ENCODE results near the gene NIBAN1.
"Not testable (repeated sequence)": the region's sequence is repeated elsewhere in the genome, so short reads cannot be mapped to it uniquely, and the experiment has no call there.

The NIBAN1 gene

DNA sequence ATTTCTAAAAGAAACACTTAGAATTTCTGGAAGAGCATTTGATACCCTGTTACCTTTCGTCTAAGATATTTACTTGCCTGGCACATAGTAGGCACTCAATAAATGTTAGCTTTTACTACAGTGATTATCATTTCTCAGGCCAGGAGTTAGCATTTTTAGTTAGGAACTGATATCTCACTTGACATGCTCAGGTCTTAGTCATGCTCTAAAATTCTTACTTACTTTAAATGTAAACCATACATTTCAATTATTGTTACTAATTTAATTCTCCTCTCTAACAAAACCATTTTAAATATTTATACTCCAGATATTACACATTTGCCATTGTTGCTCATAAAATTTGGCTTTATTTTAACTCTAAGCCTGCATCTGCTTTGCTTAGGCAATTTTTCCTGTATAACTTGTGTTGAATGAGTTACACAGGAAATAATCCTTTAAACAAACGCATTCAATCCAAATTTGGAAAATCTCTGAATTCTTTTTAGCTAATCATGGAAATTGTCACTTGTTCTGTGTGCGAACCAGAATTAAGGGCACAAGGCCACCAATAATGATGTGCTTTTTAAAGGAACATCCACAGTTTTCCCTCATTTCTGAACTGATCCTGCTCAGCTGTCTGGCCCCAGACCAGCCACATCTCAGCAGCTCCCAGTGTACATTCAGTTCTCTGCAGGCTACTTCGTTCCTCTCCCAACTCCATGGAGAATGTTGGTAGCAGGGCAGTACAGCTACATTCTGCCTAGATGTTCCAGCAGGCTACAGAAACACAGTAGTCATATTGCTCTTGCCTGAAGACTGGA is 15.6 kb downstream of the NIBAN1 start:
- Histone ChIP-seq H3K27ac (ENCODE audit: low read depth, low read length) (no peak overlapping the region), H3K36me3 (ENCODE audit: low read length) (no peaks in the 10 kb centered on the region), H3K27me3 (ENCODE audit: low read length) (no peaks in the 10 kb centered on the region), H3K9me3 (ENCODE audit: insufficient read depth, low read length) (no peaks in the 10 kb centered on the region), H3K9me2 (replicated peaks; ENCODE audit: insufficient read depth, low read length) (no peaks in the 10 kb centered on the region), H2AFZ (ENCODE audit: low read depth, low read length, severe bottlenecking) (no peak overlapping the region), H3K4me3 (ENCODE audit: insufficient read depth, low read length, poor library complexity, severe bottlenecking) (no peak overlapping the region), H3K9ac (ENCODE audit: low read length) (no peak overlapping the region), H3F3A (ENCODE audit: insufficient read depth) (no peaks in the 10 kb centered on the region), H3K4me2 (ENCODE audit: low read depth, low read length, poor library complexity, severe bottlenecking) (no peak overlapping the region), H3K79me2 (ENCODE audit: insufficient read depth, low read length) (no peaks in the 10 kb centered on the region), H4K20me1 (ENCODE audit: low read depth, low read length) (no peaks in the 10 kb centered on the region)
- no peak for TF ChIP-seq EZH2phosphoT487 (conservative IDR thresholded peaks at IDR 0.05; ENCODE audit: low read length)
- TF ChIP-seq, protein P1, sequence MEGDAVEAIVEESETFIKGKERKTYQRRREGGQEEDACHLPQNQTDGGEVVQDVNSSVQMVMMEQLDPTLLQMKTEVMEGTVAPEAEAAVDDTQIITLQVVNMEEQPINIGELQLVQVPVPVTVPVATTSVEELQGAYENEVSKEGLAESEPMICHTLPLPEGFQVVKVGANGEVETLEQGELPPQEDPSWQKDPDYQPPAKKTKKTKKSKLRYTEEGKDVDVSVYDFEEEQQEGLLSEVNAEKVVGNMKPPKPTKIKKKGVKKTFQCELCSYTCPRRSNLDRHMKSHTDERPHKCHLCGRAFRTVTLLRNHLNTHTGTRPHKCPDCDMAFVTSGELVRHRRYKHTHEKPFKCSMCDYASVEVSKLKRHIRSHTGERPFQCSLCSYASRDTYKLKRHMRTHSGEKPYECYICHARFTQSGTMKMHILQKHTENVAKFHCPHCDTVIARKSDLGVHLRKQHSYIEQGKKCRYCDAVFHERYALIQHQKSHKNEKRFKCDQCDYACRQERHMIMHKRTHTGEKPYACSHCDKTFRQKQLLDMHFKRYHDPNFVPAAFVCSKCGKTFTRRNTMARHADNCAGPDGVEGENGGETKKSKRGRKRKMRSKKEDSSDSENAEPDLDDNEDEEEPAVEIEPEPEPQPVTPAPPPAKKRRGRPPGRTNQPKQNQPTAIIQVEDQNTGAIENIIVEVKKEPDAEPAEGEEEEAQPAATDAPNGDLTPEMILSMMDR (IDR thresholded peaks at IDR 0.05; ENCODE audit: insufficient read depth, low read length, poor library complexity, severe bottlenecking): no peak

DNA sequence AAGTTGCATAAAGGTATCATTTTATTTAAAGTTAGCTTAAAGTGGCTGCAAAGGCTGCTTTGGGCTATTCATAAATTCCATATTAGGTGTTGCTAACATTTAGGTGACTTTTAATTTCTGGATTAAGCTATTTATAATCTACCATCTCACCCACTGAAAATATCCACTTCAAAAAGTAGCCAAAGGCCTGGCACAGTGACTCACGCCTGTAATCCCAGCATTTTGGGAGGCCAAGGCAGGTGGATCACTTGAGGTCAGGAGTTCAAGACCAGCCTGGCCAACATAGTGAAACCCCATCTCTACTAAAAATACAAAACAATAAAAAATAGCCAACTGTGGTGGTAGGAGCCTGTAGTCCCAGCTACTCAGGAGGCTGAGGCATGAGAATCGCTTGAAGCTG is 16.4 kb downstream of the NIBAN1 start:
- not testable (repeated sequence) for H3K27me3 ChIP-seq (ENCODE audit: low read length); H3K27ac ChIP-seq (ENCODE audit: low read depth, low read length); H3F3A ChIP-seq (ENCODE audit: insufficient read depth); H3K9ac ChIP-seq (ENCODE audit: low read length); H4K20me1 ChIP-seq (ENCODE audit: low read depth, low read length); H3K9me3 ChIP-seq (ENCODE audit: insufficient read depth, low read length); H3K4me2 ChIP-seq (ENCODE audit: low read depth, low read length, poor library complexity, severe bottlenecking); H3K79me2 ChIP-seq (ENCODE audit: insufficient read depth, low read length); H3K9me2 ChIP-seq (replicated peaks; ENCODE audit: insufficient read depth, low read length); H3K4me3 ChIP-seq (ENCODE audit: insufficient read depth, low read length, poor library complexity, severe bottlenecking); H2AFZ ChIP-seq (ENCODE audit: low read depth, low read length, severe bottlenecking); H3K36me3 ChIP-seq (ENCODE audit: low read length)

- Histone ChIP-seq H3K9me3 (ENCODE audit: insufficient read depth, low read length) (no peaks in the 10 kb centered on the region), H4K20me1 (ENCODE audit: low read depth, low read length) (no peaks in the 10 kb centered on the region), H3F3A (ENCODE audit: insufficient read depth) (no peaks in the 10 kb centered on the region), H2AFZ (ENCODE audit: low read depth, low read length, severe bottlenecking) (no peak overlapping the region), H3K27ac (ENCODE audit: low read depth, low read length) (no peak overlapping the region), H3K9me2 (replicated peaks; ENCODE audit: insufficient read depth, low read length) (no peaks in the 10 kb centered on the region), H3K4me3 (ENCODE audit: insufficient read depth, low read length, poor library complexity, severe bottlenecking) (no peak overlapping the region), H3K4me2 (ENCODE audit: low read depth, low read length, poor library complexity, severe bottlenecking) (no peak overlapping the region), H3K27me3 (ENCODE audit: low read length) (no peaks in the 10 kb centered on the region), H3K9ac (ENCODE audit: low read length) (no peak overlapping the region), H3K79me2 (ENCODE audit: insufficient read depth, low read length) (no peaks in the 10 kb centered on the region), H3K36me3 (ENCODE audit: low read length) (no peaks in the 10 kb centered on the region)
- TF ChIP-seq, protein P1 (IDR thresholded peaks at IDR 0.05; ENCODE audit: insufficient read depth, low read length, poor library complexity, severe bottlenecking): no peak
- TF ChIP-seq EZH2phosphoT487 (conservative IDR thresholded peaks at IDR 0.05; ENCODE audit: low read length): no peak
These were observed 17.2 kb downstream of the NIBAN1 start for GRCh38 chr1:184956999-184957700.

Data from SU-DHL-6 (cell line).